Liver (tissue), 3 donors: ENCODE results near the gene NOS1AP.

Source experiments
- CTCF ChIP-seq: fragments of 150-350 bp; IDR thresholded peaks from 2 replicates; pipeline ENCODE4 v1.5.1; 2017; ENCODE audit warnings: improper control_type of control experiment, low read depth, low read length; ENCODE audit not compliant: missing input control
- EGR1 ChIP-seq, 2 donors: IDR thresholded peaks; 2 replicates each; pipeline ENCODE4 v1.6.1; 2016 to 2018; ENCODE audit warnings: antibody characterized with exemption in 2 of 2, low read depth in 2 of 2
- JUND ChIP-seq, 2 donors: IDR thresholded peaks; 2 replicates each; pipeline ENCODE4 v1.6.1; 2016; ENCODE audit warnings: antibody characterized with exemption in 2 of 2
- MAX ChIP-seq: IDR thresholded peaks from 2 replicates; pipeline ENCODE4 v1.6.1; 2016; ENCODE audit warnings: antibody characterized with exemption
- RAD21 ChIP-seq, 2 donors: IDR thresholded peaks; 2 replicates each; pipeline ENCODE4 v1.6.1; 2016; ENCODE audit warnings: antibody characterized with exemption in 2 of 2, mild to moderate bottlenecking in 2 of 2
- REST ChIP-seq: IDR thresholded peaks from 2 replicates; pipeline ENCODE4 v1.6.1; 2016; ENCODE audit warnings: antibody characterized with exemption, mild to moderate bottlenecking
- SP1 ChIP-seq: IDR thresholded peaks from 2 replicates; pipeline ENCODE4 v1.6.1; 2018; ENCODE audit warnings: antibody characterized with exemption, mild to moderate bottlenecking
- YY1 ChIP-seq: IDR thresholded peaks from 2 replicates; pipeline ENCODE4 v1.6.1; 2016; ENCODE audit warnings: antibody characterized with exemption, mild to moderate bottlenecking
- ZBTB33 ChIP-seq: IDR thresholded peaks from 2 replicates; pipeline ENCODE4 v1.6.1; 2016; ENCODE audit warnings: antibody characterized with exemption
- donor health status: healthy.
- donor health status: healthy.

GRCh38 chr1:162319493-162320175 lies 250.1 kb downstream of the NOS1AP start:
- no peak for TF ChIP-seq ZBTB33
- no peak for TF ChIP-seq CTCF
- no peak for TF ChIP-seq JUND (IDR thresholded peaks at IDR 0.05)
- no peak for TF ChIP-seq MAX
- TF ChIP-seq SP1, result no peak
- no peak for TF ChIP-seq YY1
- TF ChIP-seq RAD21 (IDR thresholded peaks at IDR 0.05), result no peak
- TF ChIP-seq EGR1 (IDR thresholded peaks at IDR 0.05; ENCODE audit: low read depth in 2 of 2), result no peak
- no peak for TF ChIP-seq REST
